GM04503 (cell line): ENCODE data around the gene KAT2B.

ENCODE experiments used
- DNase-seq: peaks from one replicate; pipeline ENCODE4 v3.0.0-alpha.2; 2012; ENCODE audit warnings: low read depth

KAT2B gene

GRCh38 chr3:20100151-20100550 is 59.9 kb downstream of the KAT2B start:
- DNase-seq: no peak

GRCh38 chr3:20101041-20101440 is 60.8 kb downstream of the KAT2B start:
- DNase-seq: no peak

- DNase-seq: no peak
These were observed 63.5 kb downstream of the KAT2B start for GRCh38 chr3:20103731-20104130.

GRCh38 chr3:20104167-20104661 is 64.0 kb downstream of the KAT2B start:
- no peak for DNase-seq

- DNase-seq: no peak
These were observed 65.5 kb downstream of the KAT2B start for GRCh38 chr3:20105513-20106280.

- no peak for DNase-seq
These were observed 67.5 kb downstream of the KAT2B start for GRCh38 chr3:20107722-20108121.

GRCh38 chr3:20108869-20109268 is 68.6 kb downstream of the KAT2B start:
- no peak for DNase-seq

- DNase-seq: no peak
These were observed 70.6 kb downstream of the KAT2B start for GRCh38 chr3:20110826-20111225.

GRCh38 chr3:20111836-20112235 is 71.6 kb downstream of the KAT2B start:
- DNase-seq: no peak

GRCh38 chr3:20121088-20121487 is 80.8 kb downstream of the KAT2B start:
- no peak for DNase-seq

GRCh38 chr3:20123131-20123652 is 82.9 kb downstream of the KAT2B start:
- no peak for DNase-seq

GRCh38 chr3:20125289-20125688 is 85.0 kb downstream of the KAT2B start:
- no peak for DNase-seq

GRCh38 chr3:20125897-20126296 is 85.7 kb downstream of the KAT2B start:
- DNase-seq: no peak

- DNase-seq: no peak
These were observed 88.1 kb downstream of the KAT2B start for GRCh38 chr3:20128358-20128757.

- DNase-seq: no peak
These were observed 89.9 kb downstream of the KAT2B start for GRCh38 chr3:20130106-20130505.

- DNase-seq: no peak
These were observed 96.0 kb downstream of the KAT2B start for GRCh38 chr3:20136231-20136630.

- no peak for DNase-seq
These were observed 97.4 kb downstream of the KAT2B start for GRCh38 chr3:20137647-20138046.

- DNase-seq: no peak
These were observed 100.6 kb downstream of the KAT2B start for GRCh38 chr3:20140881-20141280.

GRCh38 chr3:20141316-20141715 is 101.1 kb downstream of the KAT2B start:
- DNase-seq: no peak

- DNase-seq: no peak
These were observed 101.6 kb downstream of the KAT2B start for GRCh38 chr3:20141851-20142250.

GRCh38 chr3:20142517-20142916 is 102.3 kb downstream of the KAT2B start:
- DNase-seq: no peak

- no peak for DNase-seq
These were observed 103.3 kb downstream of the KAT2B start for GRCh38 chr3:20143519-20143918.

GRCh38 chr3:20145874-20146273 is 105.6 kb downstream of the KAT2B start:
- no peak for DNase-seq

- no peak for DNase-seq
These were observed 106.1 kb downstream of the KAT2B start for GRCh38 chr3:20146301-20146700.
